HG02642 (cell line): ENCODE results near the gene SH2D4B.

Source experiments
- ATAC-seq: cut with Tn5 transposase; IDR thresholded peaks from one replicate; pipeline ENCODE4 v1.9.1; 2021; ENCODE audit warnings: mild to moderate bottlenecking; ENCODE audit not compliant: unreplicated experiment, poor library complexity

Gene SH2D4B

DNA sequence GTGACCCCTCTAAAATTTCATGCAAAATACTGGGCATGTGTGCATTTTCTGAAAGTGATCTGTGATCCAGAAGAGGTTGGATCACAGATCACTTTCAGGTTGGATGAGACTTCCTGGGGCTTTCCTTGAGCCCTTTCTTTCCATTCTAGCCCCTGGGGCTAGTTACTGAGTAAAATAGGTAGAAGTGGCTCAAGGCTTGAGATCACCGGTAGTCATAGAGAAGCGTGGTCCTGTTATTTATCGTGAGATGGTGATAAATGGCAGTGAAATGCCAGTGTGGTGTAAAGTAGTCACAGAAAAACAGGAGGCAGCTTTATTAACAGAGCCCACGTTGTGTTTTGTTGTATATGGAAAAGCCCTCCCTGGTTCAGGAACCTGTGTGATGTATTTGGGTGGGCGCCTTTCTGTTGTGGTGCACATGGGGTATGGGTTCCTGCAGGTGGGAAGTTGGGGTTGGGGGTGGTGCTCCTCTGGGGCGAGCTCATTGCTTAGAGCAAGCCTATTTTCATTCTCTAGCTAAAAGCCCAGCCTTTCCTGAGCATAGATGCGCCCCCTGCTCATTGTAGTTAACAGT, 34.0 kb upstream of the SH2D4B start:
- ATAC-seq = no peak

DNA sequence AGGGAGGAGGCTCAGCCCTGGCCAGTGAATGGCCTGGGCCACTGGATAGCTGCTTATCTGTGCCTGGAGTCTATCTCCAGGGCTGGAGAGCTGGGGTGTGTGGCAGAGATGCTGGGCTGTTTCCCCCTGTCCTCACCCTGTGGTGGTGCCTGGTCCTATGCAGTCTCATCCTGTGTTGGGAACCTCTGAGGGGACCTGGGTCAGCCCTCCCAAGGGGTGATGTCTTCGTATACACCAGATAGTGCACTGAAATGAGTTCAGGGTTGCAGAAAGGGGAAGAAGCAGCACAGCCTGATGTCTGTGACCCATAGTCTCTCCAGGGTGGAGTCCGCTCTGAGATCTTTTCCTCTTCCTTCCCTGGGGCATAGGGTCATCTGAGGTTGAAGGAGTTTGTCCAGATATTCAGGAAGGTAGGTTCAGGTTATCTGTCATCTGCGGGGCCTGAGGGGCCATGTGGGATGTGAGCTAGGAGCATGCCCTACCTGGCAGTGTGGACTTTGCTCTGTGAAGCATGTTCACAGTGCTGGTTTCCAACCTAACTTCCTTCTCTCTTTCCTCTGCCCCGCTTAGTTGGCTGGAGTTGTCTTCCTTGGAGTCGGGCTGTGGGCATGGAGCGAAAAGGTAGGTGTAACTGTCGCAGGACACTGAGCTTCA, 33.4 kb upstream of the SH2D4B start:
- ATAC-seq = no peak

DNA sequence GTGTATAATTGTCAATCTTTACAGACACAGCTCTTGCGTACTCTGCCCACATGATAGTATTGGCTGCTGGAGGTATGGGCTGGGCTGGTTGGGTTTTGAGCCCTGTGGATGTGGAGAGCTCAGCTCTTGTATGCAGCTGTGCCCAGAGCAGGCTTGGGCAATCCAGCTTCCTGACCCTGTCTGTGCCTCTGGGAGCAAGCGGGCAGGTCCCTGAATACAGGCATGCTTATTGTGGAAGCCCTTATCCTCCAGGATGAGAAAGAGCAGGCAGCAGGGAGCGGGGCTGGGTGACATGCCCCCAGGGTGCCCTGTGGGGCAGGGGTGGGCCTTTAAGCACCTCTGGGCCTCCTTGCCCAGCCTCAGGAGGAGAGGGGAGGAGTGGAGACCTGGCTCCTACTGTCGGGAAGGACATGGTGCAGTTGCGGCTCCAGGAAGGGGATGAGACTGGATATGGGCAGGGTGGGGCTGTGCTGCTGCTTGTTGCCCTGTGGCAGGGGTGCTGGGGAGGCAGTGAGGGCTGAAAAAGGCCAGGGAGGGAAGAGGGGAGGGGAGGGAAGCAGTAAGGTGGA, 32.7 kb upstream of the SH2D4B start:
- no peak for ATAC-seq

DNA sequence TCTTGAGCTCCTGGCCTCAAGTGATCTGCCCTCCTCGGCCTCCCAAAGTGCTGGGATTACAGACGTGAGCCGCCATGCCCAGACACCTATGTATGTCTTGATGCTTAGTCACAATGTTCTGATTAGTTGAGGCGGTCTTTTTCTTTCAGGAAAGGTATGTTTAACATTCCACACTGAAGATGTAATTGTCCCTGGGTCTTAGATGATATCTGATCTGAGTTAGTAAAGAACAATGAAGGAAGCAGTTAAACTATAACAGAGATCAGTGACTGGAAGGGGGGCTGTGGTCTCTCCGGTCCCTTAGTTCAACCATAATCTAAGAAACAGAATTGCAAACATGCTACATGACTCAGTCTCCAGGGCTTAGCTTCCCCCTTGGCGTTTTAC, 31.5 kb upstream of the SH2D4B start:
- ATAC-seq = no peak

DNA sequence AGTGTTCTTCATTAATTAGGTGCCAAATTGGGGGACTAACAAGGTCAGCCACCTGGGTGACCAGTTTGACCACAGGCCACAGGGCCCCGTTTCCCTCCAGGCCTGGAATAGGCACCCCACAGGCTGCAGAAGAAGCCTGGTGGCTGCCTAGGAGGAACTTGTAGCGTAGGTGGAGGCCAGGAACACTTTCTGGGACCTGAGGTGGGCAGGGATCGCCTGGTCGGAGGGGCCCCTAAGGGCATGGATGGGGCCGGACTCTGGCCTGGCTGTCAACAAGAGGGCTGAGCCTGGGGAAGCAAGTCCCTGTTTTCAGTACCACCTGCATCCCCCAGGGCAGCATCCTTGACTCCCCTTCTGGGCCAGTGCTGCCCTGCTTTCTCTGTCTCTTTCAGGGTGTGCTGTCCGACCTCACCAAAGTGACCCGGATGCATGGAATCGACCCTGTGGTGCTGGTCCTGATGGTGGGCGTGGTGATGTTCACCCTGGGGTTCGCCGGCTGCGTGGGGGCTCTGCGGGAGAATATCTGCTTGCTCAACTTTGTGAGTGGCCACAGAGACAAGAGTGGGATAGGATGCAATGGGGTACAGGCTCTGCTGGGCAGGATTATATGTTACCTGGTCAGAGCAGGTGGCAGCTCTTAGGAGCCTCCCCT, 30.7 kb upstream of the SH2D4B start:
- ATAC-seq = no peak

DNA sequence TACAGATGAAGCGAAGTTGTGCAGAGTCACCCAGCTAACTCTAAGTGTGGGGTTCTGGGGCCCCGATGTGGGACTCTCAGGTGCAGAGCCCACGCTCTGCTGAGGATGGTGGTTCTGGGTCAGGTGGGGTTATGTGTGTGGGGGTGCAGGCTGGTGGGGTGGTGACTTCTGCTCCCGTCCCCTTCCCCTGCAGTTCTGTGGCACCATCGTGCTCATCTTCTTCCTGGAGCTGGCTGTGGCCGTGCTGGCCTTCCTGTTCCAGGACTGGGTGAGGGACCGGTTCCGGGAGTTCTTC, 28.6 kb upstream of the SH2D4B start:
- ATAC-seq = no peak

DNA sequence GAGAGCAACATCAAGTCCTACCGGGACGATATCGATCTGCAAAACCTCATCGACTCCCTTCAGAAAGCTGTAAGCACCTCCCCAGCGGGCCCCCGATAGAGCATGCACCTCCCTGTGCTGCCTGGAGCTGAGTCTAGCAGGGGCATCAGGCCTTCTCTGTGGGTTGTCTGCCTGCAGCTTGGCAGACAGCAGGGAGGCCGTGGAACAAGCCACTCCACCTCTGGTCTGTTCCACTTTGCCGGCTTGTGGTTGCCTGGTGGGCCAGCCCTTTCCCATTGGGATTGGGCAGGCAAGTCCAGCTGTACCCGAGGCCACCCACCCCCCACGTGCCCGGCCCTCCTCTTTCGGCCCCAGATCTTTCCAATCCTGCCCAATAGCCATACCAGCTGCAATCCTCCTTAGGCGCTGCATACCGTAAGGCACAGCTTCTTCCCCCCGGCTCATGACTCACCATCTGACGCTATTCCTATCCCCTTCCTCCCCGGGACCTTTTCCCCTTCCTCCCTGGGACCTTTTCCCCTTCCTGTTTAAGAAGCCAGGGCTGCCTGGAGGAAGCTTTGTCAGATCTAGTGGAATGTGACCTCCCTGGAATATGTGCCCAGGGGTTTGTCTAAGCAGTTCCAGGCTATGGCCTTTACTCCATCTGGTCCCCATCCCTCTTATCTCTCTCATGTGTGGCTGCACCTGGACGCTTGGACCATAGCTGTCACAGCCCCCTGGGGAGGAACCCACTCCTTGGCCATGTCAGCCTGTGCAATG, 28.1 kb upstream of the SH2D4B start:
- no peak for ATAC-seq

DNA sequence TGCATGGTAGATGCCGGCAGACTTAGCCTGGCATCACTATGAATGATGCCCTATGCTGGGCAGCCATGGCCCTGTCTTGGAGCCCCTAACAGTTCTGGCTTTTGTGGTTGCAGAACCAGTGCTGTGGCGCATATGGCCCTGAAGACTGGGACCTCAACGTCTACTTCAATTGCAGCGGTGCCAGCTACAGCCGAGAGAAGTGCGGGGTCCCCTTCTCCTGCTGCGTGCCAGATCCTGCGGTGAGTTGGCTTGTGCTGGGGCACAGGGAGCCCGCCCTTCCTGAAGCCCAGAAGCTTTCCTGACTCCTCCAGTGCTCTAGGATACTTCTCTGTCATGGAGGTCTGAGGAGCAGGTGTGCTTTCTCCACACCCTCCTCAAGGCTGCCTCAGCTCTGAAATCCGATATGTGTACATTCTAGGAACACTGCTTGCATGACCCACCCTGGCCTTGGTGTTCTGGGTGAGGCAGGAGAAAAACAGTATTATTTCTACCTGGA, 25.6 kb upstream of the SH2D4B start:
- ATAC-seq = no peak

DNA sequence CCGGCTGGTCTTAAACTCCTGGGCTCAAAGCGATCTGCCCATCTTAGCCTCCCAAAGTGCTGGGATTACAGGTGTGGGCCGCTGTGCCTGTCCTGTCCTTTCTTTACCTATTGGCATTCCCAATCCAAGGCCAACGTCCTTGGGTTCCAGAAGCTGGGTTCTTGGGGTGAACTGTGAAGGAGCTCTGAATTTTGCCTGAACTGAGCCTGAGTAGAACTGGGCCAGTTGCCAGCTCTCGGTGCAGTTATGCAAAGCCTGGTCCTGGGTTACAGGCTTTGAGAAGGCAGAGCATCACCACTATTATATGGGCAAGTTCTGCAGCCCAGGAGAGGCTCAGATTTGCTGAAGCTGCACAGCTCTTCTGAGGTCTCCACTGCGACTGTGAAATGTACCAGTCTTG, 24.6 kb upstream of the SH2D4B start:
- no peak for ATAC-seq

DNA sequence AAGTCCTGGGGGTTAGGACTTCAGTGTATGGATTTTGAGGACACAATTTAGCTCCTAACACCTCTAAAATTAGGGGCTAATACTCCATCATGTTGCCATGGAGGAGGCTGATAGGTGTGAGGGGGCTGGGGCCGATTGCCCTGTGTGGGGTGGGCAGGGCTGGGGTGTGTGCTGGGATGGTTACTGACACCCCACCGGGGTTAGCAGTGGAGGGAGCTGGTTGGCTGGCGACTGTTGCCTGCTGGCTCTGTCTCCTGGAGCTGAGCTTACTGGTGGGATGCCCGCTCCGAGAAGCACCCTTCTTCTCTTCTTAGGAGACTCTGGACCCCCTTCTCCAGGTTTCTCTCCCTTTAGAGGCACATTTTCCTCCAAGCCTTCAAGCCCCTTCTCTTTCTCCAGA, 22.2 kb upstream of the SH2D4B start:
- no peak for ATAC-seq

DNA sequence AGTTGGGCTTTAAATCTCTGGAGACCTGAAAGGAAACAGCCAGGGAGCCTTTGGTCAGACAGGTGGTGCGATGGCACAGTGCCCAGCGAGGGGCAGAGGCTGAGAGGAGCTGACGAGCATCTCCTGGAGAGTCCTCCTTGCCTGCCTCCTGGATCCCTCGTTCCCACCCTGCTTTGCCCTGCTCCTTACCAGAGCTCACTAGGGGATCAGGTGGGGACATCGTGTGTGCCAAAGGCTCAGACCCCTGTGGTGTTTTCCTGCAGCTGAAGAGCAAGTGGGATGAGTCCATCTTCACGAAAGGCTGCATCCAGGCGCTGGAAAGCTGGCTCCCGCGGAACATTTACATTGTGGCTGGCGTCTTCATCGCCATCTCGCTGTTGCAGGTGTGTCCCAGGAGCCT, 21.8 kb upstream of the SH2D4B start:
- no peak for ATAC-seq

DNA sequence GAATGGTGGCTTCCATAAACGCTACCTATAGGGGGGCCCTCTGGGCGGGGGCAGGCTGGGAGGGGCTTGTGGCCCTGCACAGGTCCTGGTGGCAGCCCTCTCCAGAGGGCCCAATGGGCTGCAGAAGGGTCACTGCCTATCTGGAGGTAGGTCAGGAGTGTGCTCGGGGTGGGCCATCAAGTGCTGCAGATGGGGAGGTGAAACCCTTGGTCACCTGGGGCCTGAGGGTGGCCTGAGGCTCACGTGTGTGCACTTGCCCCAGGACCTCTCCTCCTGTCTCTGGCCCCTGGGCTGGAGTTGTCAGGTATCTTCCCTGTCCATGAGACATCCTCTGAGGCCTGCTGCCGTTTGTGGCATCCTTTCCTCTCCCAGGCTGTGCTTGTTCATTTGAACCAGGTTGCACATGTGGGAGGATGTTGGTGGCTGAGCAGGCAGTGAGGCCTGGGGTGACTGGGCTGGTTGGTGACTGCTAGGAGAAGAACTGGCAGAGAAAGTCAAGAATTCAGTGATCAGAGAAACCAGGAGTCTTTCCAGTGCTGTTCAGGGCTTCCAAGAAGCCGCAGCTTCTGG, 21.1 kb upstream of the SH2D4B start:
- no peak for ATAC-seq

DNA sequence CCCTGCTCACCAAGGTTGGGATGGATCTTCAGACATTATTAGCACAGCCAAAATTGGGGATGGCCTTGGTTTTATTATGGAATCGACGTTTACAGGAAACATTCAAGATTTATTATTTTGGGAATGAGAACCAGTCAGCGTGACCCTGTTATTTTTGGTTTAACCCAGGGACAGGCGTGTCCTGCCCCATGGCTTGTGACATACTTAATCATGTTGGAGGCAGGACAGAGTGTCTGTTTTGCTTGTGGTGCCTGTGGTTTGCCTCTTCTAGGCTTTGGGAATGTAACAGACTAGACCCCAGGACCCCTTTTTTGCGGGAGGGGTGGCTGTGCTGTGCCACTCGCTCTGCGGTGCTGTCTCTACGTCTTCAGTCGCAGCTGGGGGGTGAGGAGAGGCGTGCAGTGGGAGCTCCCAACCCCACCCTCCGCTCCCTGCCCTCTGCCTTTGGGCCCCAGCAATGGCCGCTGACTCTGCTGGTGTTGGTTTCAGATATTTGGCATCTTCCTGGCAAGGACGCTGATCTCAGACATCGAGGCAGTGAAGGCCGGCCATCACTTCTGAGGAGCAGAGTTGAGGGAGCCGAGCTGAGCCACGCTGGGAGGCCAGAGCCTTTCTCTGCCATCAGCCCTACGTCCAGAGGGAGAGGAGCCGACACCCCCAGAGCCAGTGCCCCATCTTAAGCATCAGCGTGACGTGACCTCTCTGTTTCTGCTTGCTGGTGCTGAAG, 20.1 kb upstream of the SH2D4B start:
- no peak for ATAC-seq

DNA sequence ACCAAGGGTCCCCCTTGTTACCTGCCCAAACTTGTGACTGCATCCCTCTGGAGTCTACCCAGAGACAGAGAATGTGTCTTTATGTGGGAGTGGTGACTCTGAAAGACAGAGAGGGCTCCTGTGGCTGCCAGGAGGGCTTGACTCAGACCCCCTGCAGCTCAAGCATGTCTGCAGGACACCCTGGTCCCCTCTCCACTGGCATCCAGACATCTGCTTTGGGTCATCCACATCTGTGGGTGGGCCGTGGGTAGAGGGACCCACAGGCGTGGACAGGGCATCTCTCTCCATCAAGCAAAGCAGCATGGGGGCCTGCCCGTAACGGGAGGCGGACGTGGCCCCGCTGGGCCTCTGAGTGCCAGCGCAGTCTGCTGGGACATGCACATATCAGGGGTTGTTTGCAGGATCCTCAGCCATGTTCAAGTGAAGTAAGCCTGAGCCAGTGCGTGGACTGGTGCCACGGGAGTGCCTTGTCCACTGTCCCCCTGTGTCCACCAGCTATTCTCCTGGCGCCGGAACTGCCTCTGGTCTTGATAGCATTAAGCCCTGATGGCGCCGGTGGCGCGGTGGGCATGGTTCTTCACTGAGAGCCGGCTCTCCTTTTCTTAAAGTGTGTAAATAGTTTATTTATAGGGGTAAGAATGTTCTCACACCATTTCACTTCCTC, 19.4 kb upstream of the SH2D4B start:
- ATAC-seq = no peak

DNA sequence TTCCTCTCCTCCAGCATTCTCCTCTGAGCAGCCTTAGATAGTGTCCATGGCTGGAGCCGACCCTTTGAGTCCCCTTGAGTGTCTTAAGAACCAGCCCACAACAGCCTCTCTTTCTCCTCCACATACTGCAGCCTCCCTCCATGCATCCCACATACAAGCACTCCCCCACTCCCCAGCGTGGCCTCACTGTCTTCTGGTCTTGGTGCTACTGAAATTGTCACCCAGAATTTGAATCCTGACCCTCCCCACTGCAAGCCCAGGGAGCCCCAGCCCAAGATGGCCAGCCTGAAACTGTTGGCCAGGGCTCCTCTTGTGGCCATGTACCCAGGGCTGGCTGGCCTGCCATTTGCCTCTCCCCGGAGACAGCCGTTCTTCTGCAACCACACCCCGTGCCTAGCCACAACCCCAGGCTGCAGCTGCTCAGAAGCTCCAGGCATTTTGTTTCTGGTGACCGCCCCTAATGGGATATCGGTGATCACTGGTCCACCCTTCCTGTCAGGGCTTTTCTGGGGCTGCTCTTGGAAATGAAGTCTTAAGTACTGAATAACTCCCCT, 18.8 kb upstream of the SH2D4B start:
- ATAC-seq = no peak

DNA sequence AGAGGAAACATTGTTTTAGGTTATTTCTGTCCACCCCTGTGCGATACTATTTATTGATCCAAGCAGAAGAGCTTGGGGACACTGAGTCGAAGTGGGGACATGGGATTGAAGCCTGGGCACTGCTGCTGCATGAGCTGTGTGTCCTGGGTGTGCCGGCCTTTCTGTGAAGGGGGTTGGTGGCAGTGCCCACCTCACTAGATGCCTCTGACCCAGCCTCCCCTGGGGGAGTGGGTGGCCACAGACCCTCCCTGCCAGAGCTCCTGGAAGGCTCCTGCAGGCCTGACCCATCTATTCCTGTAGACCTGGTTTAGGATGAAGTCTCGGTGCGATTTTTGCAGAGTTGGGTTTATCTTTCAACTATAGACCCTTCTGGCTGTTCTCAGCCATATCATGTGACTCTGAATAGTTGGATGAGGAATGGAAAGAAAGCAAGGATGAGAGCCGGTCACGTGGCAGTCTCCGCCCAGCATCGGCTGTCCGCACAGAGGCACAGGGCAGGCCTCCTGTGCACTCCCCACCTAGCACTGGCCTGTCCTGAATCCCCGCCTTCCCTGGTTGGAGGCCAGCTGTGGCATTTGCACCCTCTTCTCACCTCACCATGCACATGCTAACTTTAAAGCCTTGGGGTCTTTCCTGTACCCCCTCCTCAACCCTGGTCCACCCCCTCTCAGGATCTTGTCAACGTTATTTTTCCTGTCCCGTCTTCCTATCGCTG, 17.6 kb upstream of the SH2D4B start:
- ATAC-seq = no peak

DNA sequence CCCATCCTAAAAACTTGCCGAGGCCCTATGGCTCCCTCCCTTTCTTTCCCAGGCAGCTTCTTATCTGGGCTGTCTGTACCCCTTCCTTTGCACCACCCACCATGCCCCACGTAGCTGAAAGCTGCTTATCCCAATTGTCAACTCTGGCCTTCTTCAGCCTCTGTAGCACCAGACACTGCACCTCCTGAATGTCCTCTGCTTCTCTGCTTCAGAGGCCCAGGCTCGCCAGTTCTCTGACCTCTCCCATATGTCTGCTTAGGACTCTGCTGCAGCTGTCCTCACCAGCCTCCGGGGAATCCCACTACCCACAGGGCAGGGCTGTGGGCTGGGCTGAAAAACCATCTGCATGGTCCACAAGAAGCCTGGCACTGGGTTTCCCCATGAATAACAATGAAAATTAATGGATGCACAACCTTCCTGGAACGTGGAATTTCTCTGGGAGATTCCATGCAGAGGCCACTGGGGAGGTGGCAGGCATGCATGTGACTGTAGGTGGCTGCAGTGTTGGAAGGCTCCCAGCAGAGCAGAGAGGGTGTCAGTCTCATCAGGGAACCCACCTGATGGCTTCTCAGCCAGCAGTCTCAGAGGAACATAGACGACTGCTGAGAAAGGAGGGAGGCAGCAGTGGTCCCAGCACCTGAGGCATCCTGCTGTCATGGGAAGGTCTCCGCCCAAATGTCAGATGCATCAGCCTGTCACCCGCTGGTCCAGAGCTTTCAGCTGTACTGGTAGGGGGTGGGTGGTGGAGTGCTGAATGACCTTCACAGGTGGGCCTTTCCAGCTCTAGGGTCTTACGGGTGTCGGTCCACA, 16.8 kb upstream of the SH2D4B start:
- ATAC-seq = no peak
